Adrenal gland (tissue), 5 donors: ENCODE data around the gene KDM2B.

Source experiments
- CTCF ChIP-seq, 6 experiments: fragments of 450-650 bp in 4 of 6; fragments of 200-600 bp in 2 of 6; sonication (generic) in 1 of 6; IDR thresholded peaks; 1 replicate in 5 of 6; 2 replicates in 1 of 6; pipeline versions ENCODE4 v1.5.1 to v1.8.0; 2016 to 2021; ENCODE audit warnings: antibody characterized with exemption in 6 of 6, mild to moderate bottlenecking in 2 of 6, moderate library complexity in 1 of 6
- POLR2A ChIP-seq, 2 donors: fragments of 450-650 bp; IDR thresholded peaks; one replicate each; pipeline ENCODE4 v1.6.1; 2017; ENCODE audit warnings: antibody characterized with exemption in 2 of 2, mild to moderate bottlenecking in 2 of 2, moderate library complexity in 1 of 2
- donor health status: DM: no; HTN: no; CAD: no.

- no peak for TF ChIP-seq CTCF (IDR thresholded peaks at IDR 0.05)
- TF ChIP-seq POLR2A (IDR thresholded peaks at IDR 0.05), result no peak
Observed at GRCh38 chr12:121379945-121380344, 200.9 kb downstream of the KDM2B start.
